Neural progenitor cell (in vitro differentiated cells): ENCODE measurements around the gene DLX1. TPM values are rescaled to one million over a fixed set of nuclear protein-coding genes. Genes with fewer than 3 reads are reported as not detected.

Source experiments
- DNase-seq: peaks from one replicate; pipeline ENCODE4 v3.0.0-alpha.2; 2016; ENCODE audit warnings: low spot score
- H2AFZ ChIP-seq: fragments of 200-600 bp; sonication (generic); replicated peaks from 2 replicates; pipeline ENCODE4 v1.6.1; 2016; ENCODE audit warnings: antibody characterized with exemption
- H3F3A ChIP-seq: fragments of 200-600 bp; sonication (generic); 2 replicates; pipeline ENCODE4 v1.6.1; 2016; ENCODE audit warnings: antibody characterized with exemption, low read depth
- H3K27ac ChIP-seq: fragments of 200-600 bp; sonication (generic); 2 replicates; pipeline ENCODE4 v1.5.1; 2016; ENCODE audit warnings: mild to moderate bottlenecking
- H3K27me3 ChIP-seq: fragments of 200-600 bp; sonication (generic); 2 replicates; pipeline ENCODE4 v1.6.1; 2016; ENCODE audit warnings: mild to moderate bottlenecking, moderate library complexity
- H3K36me3 ChIP-seq: fragments of 200-600 bp; sonication (generic); 2 replicates; pipeline ENCODE4 v1.5.1; 2016
- H3K4me1 ChIP-seq: fragments of 200-600 bp; sonication (generic); 2 replicates; pipeline ENCODE4 v1.6.1; 2016; ENCODE audit warnings: mixed run types
- H3K4me2 ChIP-seq: fragments of 200-600 bp; sonication (generic); 2 replicates; pipeline ENCODE4 v1.6.1; 2016
- H3K4me3 ChIP-seq: fragments of 200-600 bp; sonication (generic); 2 replicates; pipeline ENCODE4 v1.5.1; 2016
- H3K79me2 ChIP-seq: fragments of 200-600 bp; sonication (generic); 2 replicates; pipeline ENCODE4 v1.6.1; 2016; ENCODE audit warnings: low read depth
- H3K9ac ChIP-seq: fragments of 200-600 bp; sonication (generic); 2 replicates; pipeline ENCODE4 v1.6.1; 2016
- H3K9me3 ChIP-seq: fragments of 200-600 bp; sonication (generic); 2 replicates; pipeline ENCODE4 v1.5.1; 2016; ENCODE audit warnings: low read depth
- H4K20me1 ChIP-seq: fragments of 200-600 bp; sonication (generic); 2 replicates; pipeline ENCODE4 v1.6.1; 2016; ENCODE audit warnings: low read depth
- H3K27ac Mint-ChIP-seq: 3 replicates; pipeline ENCODE4 v1.8.0; 2021; ENCODE audit warnings: mixed read lengths
- H3K27me3 Mint-ChIP-seq: 2 replicates; pipeline ENCODE4 v1.8.0; 2022; ENCODE audit warnings: low read depth, mild to moderate bottlenecking, inconsistent platforms, moderate library complexity, mixed read lengths; ENCODE audit not compliant: insufficient read depth
- H3K36me3 Mint-ChIP-seq: 3 replicates; pipeline ENCODE4 v1.8.0; 2021; ENCODE audit warnings: mixed read lengths
- H3K4me1 Mint-ChIP-seq: 3 replicates; pipeline ENCODE4 v1.8.0; 2021; ENCODE audit warnings: mixed read lengths
- H3K4me3 Mint-ChIP-seq: 3 replicates; pipeline ENCODE4 v1.8.0; 2021; ENCODE audit warnings: mild to moderate bottlenecking, moderate library complexity, mixed read lengths
- H3K9me3 Mint-ChIP-seq: 3 replicates; pipeline ENCODE4 v1.8.0; 2020; ENCODE audit warnings: mixed read lengths
- EZH2 ChIP-seq: fragments of 200-600 bp; sonication (generic); IDR thresholded peaks from 2 replicates; pipeline ENCODE4 v1.6.1; 2017; ENCODE audit warnings: antibody characterized with exemption, mild to moderate bottlenecking, moderate library complexity
- EZH2phosphoT487 ChIP-seq: fragments of 200-600 bp; sonication (generic); IDR thresholded peaks from 2 replicates; pipeline ENCODE4 v1.6.1; 2017; ENCODE audit warnings: antibody characterized with exemption
- total RNA-seq: library from RNA; depleted of rRNA; stranded (reverse); fragments of >200 nt; gene quantifications from 2 replicates; pipeline ENCODE4 v1.2.3, GENCODE V29; 2015; ENCODE audit warnings: low replicate concordance
- TF ChIP-seq, protein P1 (sequence below): fragments of 200-600 bp; sonication (generic); IDR thresholded peaks from 2 replicates; pipeline ENCODE4 v1.5.1; 2017; ENCODE audit warnings: antibody characterized with exemption, mild to moderate bottlenecking

DLX1 gene
- total RNA-seq, 1 donor from 2014 or later = not detected

DNA sequence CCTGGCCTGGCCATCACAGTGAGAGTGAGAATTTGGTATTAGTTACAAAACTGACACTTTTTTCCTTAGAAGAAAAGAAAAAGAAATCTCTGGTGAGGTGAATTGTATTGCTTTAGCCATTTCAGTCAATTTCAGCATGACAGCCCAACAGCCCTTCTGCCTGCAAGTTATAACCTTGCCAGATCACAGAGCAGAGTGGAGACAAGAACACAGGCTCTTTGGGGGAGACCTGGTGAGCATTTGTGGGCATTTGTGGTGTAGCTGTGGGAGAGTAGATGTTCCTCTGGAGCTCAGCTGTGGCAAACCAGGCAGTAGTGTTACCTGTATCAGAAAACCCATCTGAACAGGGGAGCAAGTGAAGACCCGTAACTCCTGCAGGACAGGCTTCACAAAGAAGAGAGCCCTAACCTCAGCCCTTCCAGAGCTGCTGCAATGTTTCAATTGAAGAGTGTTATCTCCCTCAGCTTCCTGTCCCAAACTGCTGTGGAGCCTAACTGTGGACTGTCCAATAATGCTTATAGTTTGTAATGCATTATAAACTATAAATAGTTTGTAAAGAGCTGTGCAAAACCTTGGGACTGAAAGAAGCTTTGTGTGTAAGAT, 22.8 kb upstream of the DLX1 start:
- peaks cover 18% of the 10 kb centered on the region for H3K4me1 Mint-ChIP-seq
- H2AFZ ChIP-seq = no peak overlapping the region
- no peaks in the 10 kb centered on the region for H3K36me3 Mint-ChIP-seq
- no peaks in the 10 kb centered on the region for H3K4me1 ChIP-seq
- TF ChIP-seq EZH2 (no peak), EZH2phosphoT487 (no peak)
- TF ChIP-seq, protein P1, sequence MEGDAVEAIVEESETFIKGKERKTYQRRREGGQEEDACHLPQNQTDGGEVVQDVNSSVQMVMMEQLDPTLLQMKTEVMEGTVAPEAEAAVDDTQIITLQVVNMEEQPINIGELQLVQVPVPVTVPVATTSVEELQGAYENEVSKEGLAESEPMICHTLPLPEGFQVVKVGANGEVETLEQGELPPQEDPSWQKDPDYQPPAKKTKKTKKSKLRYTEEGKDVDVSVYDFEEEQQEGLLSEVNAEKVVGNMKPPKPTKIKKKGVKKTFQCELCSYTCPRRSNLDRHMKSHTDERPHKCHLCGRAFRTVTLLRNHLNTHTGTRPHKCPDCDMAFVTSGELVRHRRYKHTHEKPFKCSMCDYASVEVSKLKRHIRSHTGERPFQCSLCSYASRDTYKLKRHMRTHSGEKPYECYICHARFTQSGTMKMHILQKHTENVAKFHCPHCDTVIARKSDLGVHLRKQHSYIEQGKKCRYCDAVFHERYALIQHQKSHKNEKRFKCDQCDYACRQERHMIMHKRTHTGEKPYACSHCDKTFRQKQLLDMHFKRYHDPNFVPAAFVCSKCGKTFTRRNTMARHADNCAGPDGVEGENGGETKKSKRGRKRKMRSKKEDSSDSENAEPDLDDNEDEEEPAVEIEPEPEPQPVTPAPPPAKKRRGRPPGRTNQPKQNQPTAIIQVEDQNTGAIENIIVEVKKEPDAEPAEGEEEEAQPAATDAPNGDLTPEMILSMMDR = no peak
- H3K79me2 ChIP-seq = no peaks in the 10 kb centered on the region
- no peak overlapping the region for H3K4me2 ChIP-seq
- H3K27ac Mint-ChIP-seq = no peak overlapping the region
- no peaks in the 10 kb centered on the region for H3K27me3 ChIP-seq
- DNase-seq = no peak
- H3K36me3 ChIP-seq = no peaks in the 10 kb centered on the region
- no peaks in the 10 kb centered on the region for H4K20me1 ChIP-seq
- H3K27me3 Mint-ChIP-seq = no peaks in the 10 kb centered on the region
- H3K9me3 ChIP-seq = no peaks in the 10 kb centered on the region
- H3K27ac ChIP-seq = no peak overlapping the region
- peaks cover 2% of the 10 kb centered on the region for H3F3A ChIP-seq
- H3K9me3 Mint-ChIP-seq = no peaks in the 10 kb centered on the region
- no peak overlapping the region for H3K4me3 ChIP-seq
- no peak overlapping the region for H3K4me3 Mint-ChIP-seq
- H3K9ac ChIP-seq = no peak overlapping the region

DNA sequence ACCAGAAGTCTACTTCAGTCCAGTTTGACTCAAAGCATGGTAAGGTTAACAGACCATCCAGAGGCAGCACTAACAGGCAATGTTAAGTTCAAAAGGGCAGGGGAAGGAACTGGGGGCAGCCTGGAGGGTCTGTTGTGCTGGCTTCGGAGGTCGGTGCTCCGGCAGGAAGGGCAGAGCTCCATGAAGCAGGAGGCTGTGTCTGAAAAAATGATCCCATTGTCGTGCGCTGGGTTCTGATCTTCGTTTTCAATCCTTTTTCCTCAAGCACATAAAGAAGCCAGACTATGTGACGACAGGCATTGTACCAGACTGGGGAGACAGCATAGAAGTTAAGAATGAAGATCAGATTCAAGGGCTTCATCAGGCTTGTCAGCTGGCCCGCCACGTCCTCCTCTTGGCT, 21.9 kb upstream of the DLX1 start:
- H3K9me3 ChIP-seq = no peaks in the 10 kb centered on the region

DNA sequence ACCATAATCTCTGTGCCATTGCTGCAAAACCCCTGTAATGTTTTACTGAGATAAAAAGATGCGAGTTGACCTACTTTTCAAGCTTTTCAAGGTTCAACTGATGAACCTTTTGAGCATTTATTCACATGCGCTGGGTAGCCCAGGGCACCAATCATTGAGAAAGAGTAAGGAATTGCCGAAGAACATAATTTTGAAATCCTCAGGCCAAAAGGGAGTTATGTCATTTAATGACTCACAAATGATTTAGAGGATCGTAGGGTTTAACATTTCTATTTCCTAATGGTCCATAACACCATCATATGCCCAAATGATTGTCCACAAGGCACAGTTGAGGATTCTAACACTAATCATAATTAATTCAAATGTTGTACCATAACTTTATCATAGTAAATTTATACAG, 20.2 kb upstream of the DLX1 start:
- no peak overlapping the region for H3K4me3 ChIP-seq
- Mint-ChIP-seq H3K4me1 (peaks cover 18% of the 10 kb centered on the region), H3K36me3 (no peaks in the 10 kb centered on the region), H3K27me3 (no peaks in the 10 kb centered on the region), H3K9me3 (no peaks in the 10 kb centered on the region), H3K27ac (no peak overlapping the region), H3K4me3 (no peak overlapping the region)
- no peak overlapping the region for H2AFZ ChIP-seq
- no peaks in the 10 kb centered on the region for H3K27me3 ChIP-seq
- peaks cover 2% of the 10 kb centered on the region for H3F3A ChIP-seq
- TF ChIP-seq EZH2phosphoT487 (no peak), EZH2 (no peak)
- TF ChIP-seq, protein P1 = no peak
- H3K36me3 ChIP-seq = no peaks in the 10 kb centered on the region
- H3K4me1 ChIP-seq = no peaks in the 10 kb centered on the region
- no peaks in the 10 kb centered on the region for H3K9me3 ChIP-seq
- no peaks in the 10 kb centered on the region for H3K79me2 ChIP-seq
- H3K9ac ChIP-seq = no peak overlapping the region
- DNase-seq = no peak
- no peak overlapping the region for H3K27ac ChIP-seq
- no peaks in the 10 kb centered on the region for H4K20me1 ChIP-seq
- H3K4me2 ChIP-seq = no peak overlapping the region

More for the DNA sequence above, 21.9 kb upstream of the DLX1 start:
- Mint-ChIP-seq H3K4me3 (no peak overlapping the region), H3K27ac (no peak overlapping the region), H3K9me3 (no peaks in the 10 kb centered on the region), H3K27me3 (no peaks in the 10 kb centered on the region), H3K36me3 (no peaks in the 10 kb centered on the region), H3K4me1 (peaks cover 18% of the 10 kb centered on the region)
- H3K4me2 ChIP-seq = no peak overlapping the region
- H3K36me3 ChIP-seq = no peaks in the 10 kb centered on the region
- H3K4me3 ChIP-seq = no peak overlapping the region
- peaks cover 2% of the 10 kb centered on the region for H3F3A ChIP-seq
- no peak overlapping the region for H2AFZ ChIP-seq
- H3K4me1 ChIP-seq = no peaks in the 10 kb centered on the region
- H3K79me2 ChIP-seq = no peaks in the 10 kb centered on the region
- H4K20me1 ChIP-seq = no peaks in the 10 kb centered on the region
- DNase-seq = no peak
- H3K9ac ChIP-seq = no peak overlapping the region
- H3K27me3 ChIP-seq = no peaks in the 10 kb centered on the region
- H3K27ac ChIP-seq = no peak overlapping the region
- TF ChIP-seq EZH2phosphoT487 = no peak
- TF ChIP-seq, protein P1 = no peak
- TF ChIP-seq EZH2 = no peak
